T-helper 1 cell treated with Interleukin-12 subunit alpha and Interleukin-12 subunit beta and Interleukin-4 antibody, amounts not matched to agents 30 μg/mL and 1 μg/mL, for 36 hours (primary cell): ENCODE results near the gene TFIP11.

ENCODE experiments used
- H3K27ac Mint-ChIP-seq: one replicate; pipeline ENCODE4 v1.8.0; 2021; ENCODE audit warnings: mild to moderate bottlenecking, mixed read lengths
- H3K27me3 Mint-ChIP-seq: one replicate; pipeline ENCODE4 v1.8.0; 2021; ENCODE audit warnings: low read depth, mixed read lengths
- H3K36me3 Mint-ChIP-seq: one replicate; pipeline ENCODE4 v1.8.0; 2021; ENCODE audit warnings: low read depth, mixed read lengths
- H3K4me1 Mint-ChIP-seq: one replicate; pipeline ENCODE4 v1.8.0; 2021; ENCODE audit warnings: low read depth, mixed read lengths
- H3K4me3 Mint-ChIP-seq: one replicate; pipeline ENCODE4 v1.8.0; 2021; ENCODE audit warnings: mild to moderate bottlenecking, moderate library complexity, mixed read lengths
- H3K9me3 Mint-ChIP-seq: one replicate; pipeline ENCODE4 v1.8.0; 2021; ENCODE audit warnings: mixed read lengths

The TFIP11 gene

GRCh38 chr22:26512149-26512793 is at the start of gene TFIP11:
Gene TFIP11, minus strand, starts transcription at chr22:26512473. Its CDS starts 2,201 bp downstream, at chr22:26510272.
- peak within 1 kb of the TSS; percentile 96 for H3K4me3 Mint-ChIP-seq
- H3K4me1 Mint-ChIP-seq = peaks cover 43% of the 10 kb centered on the region
- H3K36me3 Mint-ChIP-seq = peaks cover 22% of the 10 kb centered on the region
- H3K27ac Mint-ChIP-seq = peak within 1 kb of the TSS; percentile 92
- no peaks in the 10 kb centered on the region for H3K9me3 Mint-ChIP-seq
- no peaks in the 10 kb centered on the region for H3K27me3 Mint-ChIP-seq

GRCh38 chr22:26561756-26562417 is 49.6 kb upstream of the TFIP11 start:
- peaks cover 10% of the 10 kb centered on the region for H3K36me3 Mint-ChIP-seq
- no peak overlapping the region for H3K27ac Mint-ChIP-seq
- H3K27me3 Mint-ChIP-seq = no peaks in the 10 kb centered on the region
- H3K4me3 Mint-ChIP-seq = no peak overlapping the region
- H3K4me1 Mint-ChIP-seq = peaks cover 22% of the 10 kb centered on the region
- no peaks in the 10 kb centered on the region for H3K9me3 Mint-ChIP-seq

- Mint-ChIP-seq H3K36me3 (peaks cover 13% of the 10 kb centered on the region), H3K4me1 (peaks cover 19% of the 10 kb centered on the region), H3K27me3 (no peaks in the 10 kb centered on the region), H3K4me3 (no peak overlapping the region), H3K27ac (no peak overlapping the region), H3K9me3 (no peaks in the 10 kb centered on the region)
These were observed 47.8 kb upstream of the TFIP11 start for GRCh38 chr22:26559961-26560575.

- H3K9me3 Mint-ChIP-seq = no peaks in the 10 kb centered on the region
- H3K27ac Mint-ChIP-seq = no peak overlapping the region
- H3K36me3 Mint-ChIP-seq = peaks cover 7% of the 10 kb centered on the region
- H3K4me3 Mint-ChIP-seq = no peak overlapping the region
- H3K4me1 Mint-ChIP-seq = peaks cover 21% of the 10 kb centered on the region
- H3K27me3 Mint-ChIP-seq = no peaks in the 10 kb centered on the region
These were observed 46.1 kb upstream of the TFIP11 start for GRCh38 chr22:26558248-26558895.

- Mint-ChIP-seq H3K9me3 (no peaks in the 10 kb centered on the region), H3K4me3 (no peak overlapping the region), H3K27ac (no peak overlapping the region), H3K27me3 (no peaks in the 10 kb centered on the region), H3K4me1 (peaks cover 12% of the 10 kb centered on the region), H3K36me3 (peaks cover 7% of the 10 kb centered on the region)
These were observed 44.6 kb upstream of the TFIP11 start for GRCh38 chr22:26556904-26557303.

GRCh38 chr22:26555478-26555877 is 43.2 kb upstream of the TFIP11 start:
- no peak overlapping the region for H3K27ac Mint-ChIP-seq
- no peaks in the 10 kb centered on the region for H3K9me3 Mint-ChIP-seq
- H3K4me3 Mint-ChIP-seq = no peak overlapping the region
- no peaks in the 10 kb centered on the region for H3K27me3 Mint-ChIP-seq
- H3K36me3 Mint-ChIP-seq = peaks cover 10% of the 10 kb centered on the region
- peaks cover 12% of the 10 kb centered on the region for H3K4me1 Mint-ChIP-seq

GRCh38 chr22:26554956-26555355 is 42.7 kb upstream of the TFIP11 start:
- Mint-ChIP-seq H3K4me1 (peaks cover 12% of the 10 kb centered on the region), H3K36me3 (peaks cover 13% of the 10 kb centered on the region)

GRCh38 chr22:26553056-26553752 is 40.9 kb upstream of the TFIP11 start:
- H3K4me3 Mint-ChIP-seq = no peak overlapping the region
- no peaks in the 10 kb centered on the region for H3K27me3 Mint-ChIP-seq
- peaks cover 11% of the 10 kb centered on the region for H3K36me3 Mint-ChIP-seq
- H3K4me1 Mint-ChIP-seq = peaks cover 13% of the 10 kb centered on the region
- H3K27ac Mint-ChIP-seq = no peak overlapping the region
- no peaks in the 10 kb centered on the region for H3K9me3 Mint-ChIP-seq

More at GRCh38 chr22:26554956-26555355, 42.7 kb upstream of the TFIP11 start:
- no peaks in the 10 kb centered on the region for H3K27me3 Mint-ChIP-seq
- H3K4me3 Mint-ChIP-seq = no peak overlapping the region
- H3K27ac Mint-ChIP-seq = no peak overlapping the region
- no peaks in the 10 kb centered on the region for H3K9me3 Mint-ChIP-seq

- H3K27me3 Mint-ChIP-seq = no peaks in the 10 kb centered on the region
- no peak overlapping the region for H3K4me3 Mint-ChIP-seq
- H3K27ac Mint-ChIP-seq = no peak overlapping the region
- no peaks in the 10 kb centered on the region for H3K9me3 Mint-ChIP-seq
- peaks cover 19% of the 10 kb centered on the region for H3K4me1 Mint-ChIP-seq
- peaks cover 12% of the 10 kb centered on the region for H3K36me3 Mint-ChIP-seq
These were observed 40.2 kb upstream of the TFIP11 start for GRCh38 chr22:26552466-26552865.

GRCh38 chr22:26551568-26551967 is 39.3 kb upstream of the TFIP11 start:
- Mint-ChIP-seq H3K27me3 (no peaks in the 10 kb centered on the region), H3K4me3 (no peak overlapping the region), H3K36me3 (peaks cover 17% of the 10 kb centered on the region), H3K4me1 (peaks cover 27% of the 10 kb centered on the region), H3K27ac (no peak overlapping the region), H3K9me3 (no peaks in the 10 kb centered on the region)

GRCh38 chr22:26550498-26551033 is 38.3 kb upstream of the TFIP11 start:
- Mint-ChIP-seq H3K27ac (peak overlapping the region; percentile 1), H3K4me3 (no peak overlapping the region), H3K9me3 (no peaks in the 10 kb centered on the region), H3K36me3 (peaks cover 21% of the 10 kb centered on the region), H3K27me3 (no peaks in the 10 kb centered on the region), H3K4me1 (peaks cover 30% of the 10 kb centered on the region)

- Mint-ChIP-seq H3K36me3 (peaks cover 24% of the 10 kb centered on the region), H3K4me3 (no peak overlapping the region), H3K27me3 (no peaks in the 10 kb centered on the region), H3K9me3 (no peaks in the 10 kb centered on the region), H3K27ac (peak overlapping the region; percentile 1), H3K4me1 (peaks cover 33% of the 10 kb centered on the region)
These were observed 37.7 kb upstream of the TFIP11 start for GRCh38 chr22:26549902-26550497.

- Mint-ChIP-seq H3K27ac (no peak overlapping the region), H3K36me3 (peaks cover 26% of the 10 kb centered on the region), H3K4me1 (peaks cover 32% of the 10 kb centered on the region), H3K9me3 (no peaks in the 10 kb centered on the region), H3K4me3 (no peak overlapping the region), H3K27me3 (no peaks in the 10 kb centered on the region)
These were observed 36.7 kb upstream of the TFIP11 start for GRCh38 chr22:26548984-26549383.

- no peak overlapping the region for H3K27ac Mint-ChIP-seq
- H3K36me3 Mint-ChIP-seq = peaks cover 26% of the 10 kb centered on the region
- H3K4me1 Mint-ChIP-seq = peaks cover 33% of the 10 kb centered on the region
- H3K4me3 Mint-ChIP-seq = no peak overlapping the region
- H3K27me3 Mint-ChIP-seq = no peaks in the 10 kb centered on the region
- H3K9me3 Mint-ChIP-seq = no peaks in the 10 kb centered on the region
These were observed 36.0 kb upstream of the TFIP11 start for GRCh38 chr22:26548303-26548702.
